Colonic mucosa (tissue), 4 donors: ENCODE data around the gene UBE4B. TPM values are rescaled to one million over a fixed set of nuclear protein-coding genes. Genes with fewer than 3 reads are reported as not detected.
"Not testable (repeated sequence)": the region's sequence is repeated elsewhere in the genome, so short reads cannot be mapped to it uniquely, and the experiment has no call there.

Source experiments
- DNase-seq: peaks from one replicate; pipeline ENCODE4 v3.0.0-alpha.2; 2020
- H3K27ac ChIP-seq: fragments of 200-600 bp; one replicate; pipeline ENCODE4 v1.8.0; 2021
- H3K27me3 ChIP-seq: fragments of 200-600 bp; one replicate; pipeline ENCODE4 v1.8.0; 2021
- H3K36me3 ChIP-seq: fragments of 200-600 bp; one replicate; pipeline ENCODE4 v1.8.0; 2021
- H3K4me1 ChIP-seq: fragments of 200-600 bp; one replicate; pipeline ENCODE4 v1.8.0; 2021; ENCODE audit warnings: mild to moderate bottlenecking
- H3K4me3 ChIP-seq: fragments of 200-600 bp; one replicate; pipeline ENCODE4 v1.8.0; 2021
- H3K9ac ChIP-seq, 2 donors: one replicate each; pipeline ENCODE4 v1.7.0; 2013; ENCODE audit warnings: control low read depth in 2 of 2, low read depth in 2 of 2, low read length in 2 of 2
- H3K9me3 ChIP-seq: fragments of 200-600 bp; one replicate; pipeline ENCODE4 v1.8.0; 2021
- intact Hi-C: fragments of 100-400 bp; cut with DNase I; formaldehyde crosslinking; loops from one replicate; pipeline ENCODE4 v1.14.1; 2022
- total RNA-seq, 2 donors: library from RNA; stranded (reverse); fragmentation: NEBNext Ultra II Directional in 1 of 2; extraction: Animal tissue kit (Norgen Biotek cat#: 25700) in 1 of 2; gene quantifications; one replicate each; pipeline ENCODE4 v1.2.1, GENCODE V29; 2021
- TF ChIP-seq, protein P1 (sequence below): fragments of 200-600 bp; IDR thresholded peaks from one replicate; pipeline ENCODE4 v1.8.0; 2022; ENCODE audit warnings: antibody characterized with exemption, mild to moderate bottlenecking
- donor health status: healthy.
- donor health status: DM: no; HTN: no; CAD: no.
- donor health status: DM: no; HTN: no; CAD: no.

Gene UBE4B
- total RNA-seq, 2 donors from 2014 or later: 34.6 to 40.9 TPM

- intact Hi-C loops: loop anchor here (5.0 kb wide), 1 partner anchor 73 kb away; the partner anchor contains the start of gene UBE4B
- Histone ChIP-seq H3K9ac (no peak overlapping the region), H3K9me3 (no peaks in the 10 kb centered on the region), H3K4me3 (no peak overlapping the region), H3K27me3 (no peaks in the 10 kb centered on the region), H3K27ac (peak overlapping the region; percentile 57), H3K4me1 (no peaks in the 10 kb centered on the region), H3K36me3 (no peaks in the 10 kb centered on the region)
- TF ChIP-seq, protein P1, sequence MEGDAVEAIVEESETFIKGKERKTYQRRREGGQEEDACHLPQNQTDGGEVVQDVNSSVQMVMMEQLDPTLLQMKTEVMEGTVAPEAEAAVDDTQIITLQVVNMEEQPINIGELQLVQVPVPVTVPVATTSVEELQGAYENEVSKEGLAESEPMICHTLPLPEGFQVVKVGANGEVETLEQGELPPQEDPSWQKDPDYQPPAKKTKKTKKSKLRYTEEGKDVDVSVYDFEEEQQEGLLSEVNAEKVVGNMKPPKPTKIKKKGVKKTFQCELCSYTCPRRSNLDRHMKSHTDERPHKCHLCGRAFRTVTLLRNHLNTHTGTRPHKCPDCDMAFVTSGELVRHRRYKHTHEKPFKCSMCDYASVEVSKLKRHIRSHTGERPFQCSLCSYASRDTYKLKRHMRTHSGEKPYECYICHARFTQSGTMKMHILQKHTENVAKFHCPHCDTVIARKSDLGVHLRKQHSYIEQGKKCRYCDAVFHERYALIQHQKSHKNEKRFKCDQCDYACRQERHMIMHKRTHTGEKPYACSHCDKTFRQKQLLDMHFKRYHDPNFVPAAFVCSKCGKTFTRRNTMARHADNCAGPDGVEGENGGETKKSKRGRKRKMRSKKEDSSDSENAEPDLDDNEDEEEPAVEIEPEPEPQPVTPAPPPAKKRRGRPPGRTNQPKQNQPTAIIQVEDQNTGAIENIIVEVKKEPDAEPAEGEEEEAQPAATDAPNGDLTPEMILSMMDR: no peak
- DNase-seq: peak; percentile 67
Observed at GRCh38 chr1:10105484-10105883, 72.7 kb downstream of the UBE4B start.

- no peak for DNase-seq
- Histone ChIP-seq H3K36me3 (no peaks in the 10 kb centered on the region), H3K4me3 (no peak overlapping the region), H3K27ac (no peak overlapping the region), H3K9ac (peak overlapping the region in 1 of 2 donors; percentile 26), H3K27me3 (no peaks in the 10 kb centered on the region), H3K9me3 (no peaks in the 10 kb centered on the region), H3K4me1 (no peaks in the 10 kb centered on the region)
- intact Hi-C loops: loop anchor here (5.0 kb wide), 1 partner anchor 74 kb away; the partner anchor contains the start of gene UBE4B
- TF ChIP-seq, protein P1: no peak
Observed at GRCh38 chr1:10106241-10106640, 73.5 kb downstream of the UBE4B start.

DNA sequence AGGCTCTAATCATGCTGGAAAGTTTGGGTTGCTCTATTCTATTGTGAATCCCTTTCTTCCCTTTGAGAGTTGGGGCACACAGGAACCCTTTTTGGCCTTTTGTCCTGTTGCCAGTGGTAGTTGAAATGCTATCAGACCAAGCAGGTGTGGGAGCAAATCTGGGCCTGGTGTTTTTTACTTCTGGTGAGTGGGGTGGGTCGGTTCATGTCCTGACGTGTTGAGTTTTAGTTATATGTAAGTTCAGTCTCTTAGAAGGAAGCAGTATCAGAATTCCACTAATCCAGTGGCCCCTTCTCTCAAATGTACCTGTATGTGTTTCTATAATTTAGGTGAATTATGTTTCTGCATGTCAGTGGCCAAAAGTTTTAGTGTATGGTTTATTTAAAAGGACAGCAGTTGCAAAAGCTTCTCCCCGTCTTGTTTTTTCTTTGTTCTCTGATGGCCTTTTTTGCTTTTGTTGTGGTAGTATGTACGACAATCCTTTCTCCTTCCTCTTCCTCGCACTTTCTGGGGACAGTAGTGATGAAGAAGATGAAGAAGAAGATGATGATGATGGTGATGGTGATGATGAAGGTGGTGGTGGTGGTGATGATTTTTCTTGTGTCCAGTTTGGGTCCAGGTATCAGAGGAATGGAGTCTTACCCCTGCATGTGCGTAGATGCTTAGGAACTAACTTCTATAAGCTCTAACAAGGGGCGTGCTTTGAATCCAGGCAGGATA, 74.2 kb downstream of the UBE4B start:
- no peaks in the 10 kb centered on the region for H3K4me1 ChIP-seq
- intact Hi-C loops: loop anchor here (5.0 kb wide), 1 partner anchor 75 kb away; the partner anchor contains the start of gene UBE4B
- DNase-seq: no peak
- no peak overlapping the region for H3K4me3 ChIP-seq
- H3K27ac ChIP-seq: no peak overlapping the region
- no peak overlapping the region for H3K9ac ChIP-seq
- no peaks in the 10 kb centered on the region for H3K9me3 ChIP-seq
- TF ChIP-seq, protein P1: no peak
- no peaks in the 10 kb centered on the region for H3K36me3 ChIP-seq
- H3K27me3 ChIP-seq: no peaks in the 10 kb centered on the region

- intact Hi-C loops: loop anchor here (5.0 kb wide), 1 partner anchor 75 kb away; the partner anchor contains the start of gene UBE4B
- not testable (repeated sequence) for H3K9me3 ChIP-seq, H3K27me3 ChIP-seq, H3K4me1 ChIP-seq, H3K36me3 ChIP-seq, H3K27ac ChIP-seq, H3K4me3 ChIP-seq, DNase-seq, H3K9ac ChIP-seq
Observed at GRCh38 chr1:10107476-10107847, 74.7 kb downstream of the UBE4B start.

DNA sequence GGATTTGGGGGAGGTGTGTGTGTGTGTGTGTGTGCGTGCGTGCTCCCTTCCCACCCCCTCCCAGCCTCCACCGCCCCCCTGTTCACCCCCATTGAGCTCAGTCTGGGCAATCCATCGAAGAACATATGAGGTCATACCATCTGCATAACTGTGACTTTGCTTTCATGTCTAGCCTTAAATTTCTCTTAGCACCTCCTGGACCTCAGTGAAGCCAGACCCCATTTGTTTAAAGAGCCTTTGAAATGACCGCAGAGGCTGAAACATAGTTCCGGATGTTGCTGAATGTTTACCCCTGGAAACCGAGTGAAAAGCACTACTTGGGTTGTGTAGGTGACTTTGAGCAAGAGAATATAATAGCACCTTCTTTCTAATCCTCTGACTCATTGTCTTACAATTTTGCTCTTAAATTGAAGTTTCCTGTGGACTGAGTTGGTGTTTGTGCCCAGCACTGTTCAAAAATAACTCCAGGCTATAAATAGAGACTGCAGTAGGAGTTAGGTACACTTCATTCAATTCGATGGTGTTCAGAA, 75.4 kb downstream of the UBE4B start:
- no peak overlapping the region for H3K27ac ChIP-seq
- H3K36me3 ChIP-seq: peaks cover 4% of the 10 kb centered on the region
- no peak for DNase-seq
- H3K27me3 ChIP-seq: no peaks in the 10 kb centered on the region
- intact Hi-C loops: loop anchor here (5.0 kb wide), 1 partner anchor 76 kb away; the partner anchor contains the start of gene UBE4B
- TF ChIP-seq, protein P1: no peak
- H3K9me3 ChIP-seq: no peaks in the 10 kb centered on the region
- no peak overlapping the region for H3K4me3 ChIP-seq
- no peaks in the 10 kb centered on the region for H3K4me1 ChIP-seq
- H3K9ac ChIP-seq: no peak overlapping the region
